ENCODE measurements around the gene ANKRD55. TPM values are rescaled to one million over a fixed set of nuclear protein-coding genes. Genes with fewer than 3 reads are reported as not detected.

Gene ANKRD55
- total RNA-seq, 1 donor from 2014 or later, result not detected

DNA sequence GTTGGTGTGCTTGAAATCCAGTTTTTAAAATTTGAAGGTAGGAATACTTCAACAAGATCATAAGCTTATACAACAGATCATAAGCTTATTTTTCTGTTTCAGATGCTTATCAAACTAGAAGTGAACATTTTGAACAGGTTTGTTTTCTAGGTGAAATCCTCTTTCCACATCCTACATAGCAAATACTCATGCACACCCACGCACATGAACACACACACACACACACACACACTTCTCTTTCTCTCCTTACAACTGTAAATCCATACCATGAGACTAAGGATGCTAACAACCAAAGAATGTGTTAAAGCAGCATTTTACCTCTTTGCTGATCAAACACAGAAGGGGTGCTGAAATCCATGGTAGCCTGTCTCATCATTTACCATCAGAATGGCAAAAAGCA lies 592 bp downstream of the ANKRD55 start:
- H4K20me1 ChIP-seq (ENCODE audit: low read depth), result no peaks in the 10 kb centered on the region
- no peaks in the 10 kb centered on the region for H3K36me3 ChIP-seq
- no peak overlapping the region for H3K4me3 ChIP-seq
- Mint-ChIP-seq H3K27me3 (ENCODE audit: insufficient read depth, low read depth) (peaks cover 5% of the 10 kb centered on the region), H3K4me3 (no peak overlapping the region), H3K4me1 (peaks cover 20% of the 10 kb centered on the region), H3K27ac (no peak overlapping the region), H3K36me3 (no peaks in the 10 kb centered on the region), H3K9me3 (no peaks in the 10 kb centered on the region)
- H3K9me3 ChIP-seq (ENCODE audit: low read depth), result no peaks in the 10 kb centered on the region
- no peak overlapping the region for H3K27ac ChIP-seq
- no peak overlapping the region for H3K9ac ChIP-seq
- no peaks in the 10 kb centered on the region for H3F3A ChIP-seq (ENCODE audit: low read depth)
- no peaks in the 10 kb centered on the region for H3K27me3 ChIP-seq
- H3K4me1 ChIP-seq, result peaks cover 9% of the 10 kb centered on the region
- H3K4me2 ChIP-seq, result no peak overlapping the region
- no peak overlapping the region for H2AFZ ChIP-seq (replicated peaks)
- H3K79me2 ChIP-seq (ENCODE audit: low read depth), result no peaks in the 10 kb centered on the region
- TF ChIP-seq EZH2phosphoT487 (IDR thresholded peaks at IDR 0.05), result no peak
- TF ChIP-seq, protein P1, sequence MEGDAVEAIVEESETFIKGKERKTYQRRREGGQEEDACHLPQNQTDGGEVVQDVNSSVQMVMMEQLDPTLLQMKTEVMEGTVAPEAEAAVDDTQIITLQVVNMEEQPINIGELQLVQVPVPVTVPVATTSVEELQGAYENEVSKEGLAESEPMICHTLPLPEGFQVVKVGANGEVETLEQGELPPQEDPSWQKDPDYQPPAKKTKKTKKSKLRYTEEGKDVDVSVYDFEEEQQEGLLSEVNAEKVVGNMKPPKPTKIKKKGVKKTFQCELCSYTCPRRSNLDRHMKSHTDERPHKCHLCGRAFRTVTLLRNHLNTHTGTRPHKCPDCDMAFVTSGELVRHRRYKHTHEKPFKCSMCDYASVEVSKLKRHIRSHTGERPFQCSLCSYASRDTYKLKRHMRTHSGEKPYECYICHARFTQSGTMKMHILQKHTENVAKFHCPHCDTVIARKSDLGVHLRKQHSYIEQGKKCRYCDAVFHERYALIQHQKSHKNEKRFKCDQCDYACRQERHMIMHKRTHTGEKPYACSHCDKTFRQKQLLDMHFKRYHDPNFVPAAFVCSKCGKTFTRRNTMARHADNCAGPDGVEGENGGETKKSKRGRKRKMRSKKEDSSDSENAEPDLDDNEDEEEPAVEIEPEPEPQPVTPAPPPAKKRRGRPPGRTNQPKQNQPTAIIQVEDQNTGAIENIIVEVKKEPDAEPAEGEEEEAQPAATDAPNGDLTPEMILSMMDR (IDR thresholded peaks at IDR 0.05), result no peak
- no peak for DNase-seq (ENCODE audit: low spot score)

DNA sequence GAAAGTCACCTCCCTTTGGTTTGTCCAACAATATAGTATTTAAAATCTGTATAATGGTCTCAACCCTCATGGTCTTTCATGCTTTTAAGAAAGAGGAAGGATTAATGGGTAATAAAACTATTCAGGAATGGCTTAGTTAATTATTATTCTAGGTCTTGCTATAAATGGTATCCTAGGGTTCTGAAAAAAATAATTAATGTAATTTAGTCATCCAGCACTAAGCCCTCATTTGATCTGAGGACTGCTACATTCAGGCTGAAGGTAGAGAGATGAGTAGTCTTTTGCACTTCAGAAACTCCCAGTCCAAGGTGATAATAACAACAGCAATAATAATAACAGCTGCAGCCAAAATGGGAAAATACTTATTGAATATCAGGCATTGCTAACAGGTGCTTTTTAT lies 2.6 kb downstream of the ANKRD55 start:
- Histone ChIP-seq H3K36me3 (no peaks in the 10 kb centered on the region), H4K20me1 (ENCODE audit: low read depth) (no peaks in the 10 kb centered on the region), H3F3A (ENCODE audit: low read depth) (no peaks in the 10 kb centered on the region), H3K79me2 (ENCODE audit: low read depth) (no peaks in the 10 kb centered on the region), H3K4me3 (no peak overlapping the region), H3K9ac (no peak overlapping the region), H3K4me1 (peaks cover 9% of the 10 kb centered on the region), H3K4me2 (no peak overlapping the region), H2AFZ (replicated peaks) (no peak overlapping the region), H3K9me3 (ENCODE audit: low read depth) (no peaks in the 10 kb centered on the region), H3K27ac (no peak overlapping the region), H3K27me3 (no peaks in the 10 kb centered on the region)
- Mint-ChIP-seq H3K4me1 (peaks cover 20% of the 10 kb centered on the region), H3K36me3 (no peaks in the 10 kb centered on the region), H3K27me3 (ENCODE audit: insufficient read depth, low read depth) (peaks cover 7% of the 10 kb centered on the region), H3K4me3 (no peak overlapping the region), H3K27ac (no peak overlapping the region), H3K9me3 (no peaks in the 10 kb centered on the region)
- DNase-seq (ENCODE audit: low spot score), result no peak
- TF ChIP-seq EZH2 (IDR thresholded peaks at IDR 0.05) (no peak), EZH2phosphoT487 (IDR thresholded peaks at IDR 0.05) (no peak)
- TF ChIP-seq, protein P1 (IDR thresholded peaks at IDR 0.05), result no peak

DNA sequence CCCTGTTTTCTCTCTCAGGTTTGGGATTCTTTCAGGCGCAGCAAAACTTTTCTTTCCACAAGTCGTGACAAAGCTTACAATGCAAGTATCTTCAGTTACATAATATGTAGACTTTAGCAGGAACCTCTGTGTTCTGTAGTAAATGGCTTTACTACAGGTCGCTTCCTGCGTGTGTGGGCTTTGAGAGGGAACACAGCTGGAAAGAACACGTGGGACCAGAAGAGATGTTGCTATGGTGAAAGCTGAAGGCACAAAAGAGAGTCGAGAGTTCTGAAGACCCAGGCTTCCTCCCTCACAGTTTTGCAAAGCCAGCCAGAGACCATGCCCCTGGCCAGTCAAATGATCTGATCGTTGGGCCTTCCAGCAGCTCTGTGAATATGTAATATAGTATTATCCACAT lies 4.0 kb downstream of the ANKRD55 start:
- peak; percentile 19 for DNase-seq (ENCODE audit: low spot score)
- H3K36me3 Mint-ChIP-seq, result no peaks in the 10 kb centered on the region

DNA sequence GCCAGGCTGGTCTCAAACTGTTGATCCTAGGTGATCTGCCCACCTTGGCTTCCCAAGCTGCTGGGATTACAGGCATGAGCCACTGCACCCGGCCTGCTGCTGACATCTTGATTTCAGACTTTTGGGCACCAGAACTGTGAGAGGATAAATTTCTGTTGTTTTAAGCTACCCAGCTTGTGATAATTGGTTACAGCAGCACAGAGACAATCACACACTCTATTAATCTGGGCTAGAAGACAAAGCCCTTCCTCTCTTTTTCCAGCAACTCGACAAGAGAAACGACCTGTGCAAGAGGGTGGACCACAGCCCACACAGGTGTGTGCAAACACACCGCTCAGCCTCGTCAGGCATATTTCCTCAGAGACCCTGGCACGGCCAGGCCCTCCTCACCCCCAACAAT lies 4.5 kb downstream of the ANKRD55 start:
- Mint-ChIP-seq H3K36me3 (no peaks in the 10 kb centered on the region), H3K9me3 (no peaks in the 10 kb centered on the region), H3K27me3 (ENCODE audit: insufficient read depth, low read depth) (peaks cover 7% of the 10 kb centered on the region), H3K4me3 (no peak overlapping the region), H3K27ac (no peak overlapping the region), H3K4me1 (peaks cover 18% of the 10 kb centered on the region)
- Histone ChIP-seq H3F3A (ENCODE audit: low read depth) (no peaks in the 10 kb centered on the region), H3K9me3 (ENCODE audit: low read depth) (no peaks in the 10 kb centered on the region), H2AFZ (replicated peaks) (peak overlapping the region; percentile 69), H3K4me1 (peaks cover 9% of the 10 kb centered on the region), H3K9ac (no peak overlapping the region), H3K27me3 (no peaks in the 10 kb centered on the region), H3K4me3 (no peak overlapping the region), H4K20me1 (ENCODE audit: low read depth) (no peaks in the 10 kb centered on the region), H3K36me3 (no peaks in the 10 kb centered on the region), H3K4me2 (no peak overlapping the region), H3K79me2 (ENCODE audit: low read depth) (no peaks in the 10 kb centered on the region), H3K27ac (no peak overlapping the region)
- DNase-seq (ENCODE audit: low spot score), result no peak
- TF ChIP-seq EZH2phosphoT487 (IDR thresholded peaks at IDR 0.05) (no peak), EZH2 (IDR thresholded peaks at IDR 0.05) (no peak)
- TF ChIP-seq, protein P1 (IDR thresholded peaks at IDR 0.05), result no peak

More for the DNA sequence above, 4.0 kb downstream of the ANKRD55 start:
- TF ChIP-seq EZH2 (IDR thresholded peaks at IDR 0.05), result no peak
- H4K20me1 ChIP-seq (ENCODE audit: low read depth), result no peaks in the 10 kb centered on the region
- Mint-ChIP-seq H3K27me3 (ENCODE audit: insufficient read depth, low read depth) (peaks cover 7% of the 10 kb centered on the region), H3K27ac (peak overlapping the region; percentile 23), H3K4me1 (peaks cover 18% of the 10 kb centered on the region), H3K9me3 (no peaks in the 10 kb centered on the region), H3K4me3 (no peak overlapping the region)
- H3K4me3 ChIP-seq, result no peak overlapping the region
- H2AFZ ChIP-seq (replicated peaks), result peak overlapping the region; percentile 69
- no peaks in the 10 kb centered on the region for H3F3A ChIP-seq (ENCODE audit: low read depth)
- peaks cover 9% of the 10 kb centered on the region for H3K4me1 ChIP-seq
- H3K4me2 ChIP-seq, result no peak overlapping the region
- no peak overlapping the region for H3K9ac ChIP-seq
- no peaks in the 10 kb centered on the region for H3K79me2 ChIP-seq (ENCODE audit: low read depth)
- no peaks in the 10 kb centered on the region for H3K27me3 ChIP-seq
- no peaks in the 10 kb centered on the region for H3K9me3 ChIP-seq (ENCODE audit: low read depth)
- H3K27ac ChIP-seq, result no peak overlapping the region
- no peaks in the 10 kb centered on the region for H3K36me3 ChIP-seq

All from neural progenitor cell (in vitro differentiated cells).